ENCODE measurements around the gene RSPH1. TPM values are rescaled to one million over a fixed set of nuclear protein-coding genes. Genes with fewer than 3 reads are reported as not detected.

The RSPH1 gene
- total and polyA plus RNA-seq, 8 donors, result 0.37 to 8.9 (median 1.8) TPM; not detected in 1

- no peaks in the 10 kb centered on the region for H3K9me3 ChIP-seq
- H3K4me1 ChIP-seq, result peaks cover 0 to 4% (median 1%) of the 10 kb centered on the region in 4 donors
- no peak for TF ChIP-seq EP300 (IDR thresholded peaks at IDR 0.05)
- no peak for TF ChIP-seq POLR2A (IDR thresholded peaks at IDR 0.05)
- no peak for TF ChIP-seq POLR2AphosphoS5 (IDR thresholded peaks at IDR 0.05)
- TF ChIP-seq, protein P1, sequence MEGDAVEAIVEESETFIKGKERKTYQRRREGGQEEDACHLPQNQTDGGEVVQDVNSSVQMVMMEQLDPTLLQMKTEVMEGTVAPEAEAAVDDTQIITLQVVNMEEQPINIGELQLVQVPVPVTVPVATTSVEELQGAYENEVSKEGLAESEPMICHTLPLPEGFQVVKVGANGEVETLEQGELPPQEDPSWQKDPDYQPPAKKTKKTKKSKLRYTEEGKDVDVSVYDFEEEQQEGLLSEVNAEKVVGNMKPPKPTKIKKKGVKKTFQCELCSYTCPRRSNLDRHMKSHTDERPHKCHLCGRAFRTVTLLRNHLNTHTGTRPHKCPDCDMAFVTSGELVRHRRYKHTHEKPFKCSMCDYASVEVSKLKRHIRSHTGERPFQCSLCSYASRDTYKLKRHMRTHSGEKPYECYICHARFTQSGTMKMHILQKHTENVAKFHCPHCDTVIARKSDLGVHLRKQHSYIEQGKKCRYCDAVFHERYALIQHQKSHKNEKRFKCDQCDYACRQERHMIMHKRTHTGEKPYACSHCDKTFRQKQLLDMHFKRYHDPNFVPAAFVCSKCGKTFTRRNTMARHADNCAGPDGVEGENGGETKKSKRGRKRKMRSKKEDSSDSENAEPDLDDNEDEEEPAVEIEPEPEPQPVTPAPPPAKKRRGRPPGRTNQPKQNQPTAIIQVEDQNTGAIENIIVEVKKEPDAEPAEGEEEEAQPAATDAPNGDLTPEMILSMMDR (IDR thresholded peaks at IDR 0.05), result no peak
- H3K27me3 ChIP-seq, result peaks cover 0 to 8% (median 0%) of the 10 kb centered on the region in 3 donors
- H3K36me3 ChIP-seq, result no peaks in the 10 kb centered on the region
- no peak overlapping the region for H3K4me3 ChIP-seq
- 57 to 77% (median 69%) methylated on average over 18 of the region's 18 CpGs for WGBS, 5 donors
- DNase-seq, result peak in 1 of 2 donors; percentile 51
- intact Hi-C loops (cut with DNase I; ENCODE audit: low total_unique reads), result no loop called here
- H3K27ac ChIP-seq, result no peak overlapping the region
Observed at GRCh38 chr21:42453224-42453985, 42.6 kb downstream of the RSPH1 start.

DNA sequence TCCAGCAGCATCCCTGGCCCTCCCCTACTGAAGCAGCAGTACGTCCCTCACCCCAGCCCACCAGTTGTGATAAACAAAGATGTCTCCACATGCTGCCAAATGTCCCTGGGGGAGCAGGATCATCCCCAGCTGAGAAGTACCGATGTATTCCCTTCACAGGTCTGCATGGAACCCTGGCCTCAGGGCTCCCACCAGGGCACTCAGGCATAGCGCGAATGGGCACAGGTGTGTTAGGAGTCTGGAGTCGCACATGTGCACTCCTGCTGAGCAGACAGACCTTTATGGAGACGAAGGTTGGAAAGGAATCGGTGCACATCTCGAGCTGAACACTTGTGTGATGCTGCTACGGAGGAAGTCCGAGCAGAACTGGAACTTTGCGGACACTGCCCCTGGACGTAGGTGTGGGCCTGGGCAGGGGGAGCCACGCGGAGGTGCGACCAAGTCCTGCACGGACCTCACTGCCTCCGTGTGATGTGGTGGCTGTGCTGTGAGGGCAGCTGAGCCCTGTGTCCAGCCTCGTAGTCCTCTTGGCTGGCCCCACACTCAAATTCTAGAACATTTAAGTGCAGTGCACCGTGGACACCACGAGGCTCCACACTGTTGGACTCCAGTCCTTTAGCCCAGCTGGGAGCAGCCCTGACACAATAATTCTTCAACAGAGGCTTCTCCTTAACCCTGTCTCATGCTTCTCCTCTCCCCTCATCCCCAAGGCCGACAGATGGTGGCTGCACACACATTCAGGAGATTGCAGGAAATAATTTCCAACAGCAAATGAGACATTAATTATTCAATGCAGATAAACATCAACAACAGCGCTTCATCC is 43.4 kb downstream of the RSPH1 start:
- Histone ChIP-seq H3K9me3 (no peaks in the 10 kb centered on the region), H3K36me3 (no peaks in the 10 kb centered on the region), H3K4me3 (no peak overlapping the region), H3K27me3 (peaks cover 0 to 8% (median 0%) of the 10 kb centered on the region in 3 donors), H3K27ac (no peak overlapping the region), H3K4me1 (peaks cover 0 to 4% (median 0%) of the 10 kb centered on the region in 4 donors)
- intact Hi-C loops (cut with DNase I; ENCODE audit: low total_unique reads), result no loop called here
- 83 to 89% (median 87%) methylated on average over 17 to 22 of the region's 22 CpGs for WGBS, 5 donors
- DNase-seq, result no peak
- TF ChIP-seq, protein P1 (IDR thresholded peaks at IDR 0.05), result no peak

- 92 to 96% (median 95%) methylated on average over 9 of the region's 9 CpGs for WGBS, 5 donors
- TF ChIP-seq POLR2AphosphoS5 (IDR thresholded peaks at IDR 0.05), result no peak
- no peak for TF ChIP-seq POLR2A (IDR thresholded peaks at IDR 0.05)
- TF ChIP-seq EP300 (IDR thresholded peaks at IDR 0.05), result no peak
- Histone ChIP-seq H3K27ac (no peak overlapping the region), H3K4me3 (no peak overlapping the region), H3K9me3 (no peaks in the 10 kb centered on the region), H3K4me1 (peaks cover 0 to 4% (median 0%) of the 10 kb centered on the region in 4 donors), H3K36me3 (no peaks in the 10 kb centered on the region), H3K27me3 (peaks cover 0 to 8% (median 0%) of the 10 kb centered on the region in 3 donors)
- intact Hi-C loops (cut with DNase I; ENCODE audit: low total_unique reads), result no loop called here
- DNase-seq, result no peak
Observed at GRCh38 chr21:42451941-42452340, 44.1 kb downstream of the RSPH1 start.

DNA sequence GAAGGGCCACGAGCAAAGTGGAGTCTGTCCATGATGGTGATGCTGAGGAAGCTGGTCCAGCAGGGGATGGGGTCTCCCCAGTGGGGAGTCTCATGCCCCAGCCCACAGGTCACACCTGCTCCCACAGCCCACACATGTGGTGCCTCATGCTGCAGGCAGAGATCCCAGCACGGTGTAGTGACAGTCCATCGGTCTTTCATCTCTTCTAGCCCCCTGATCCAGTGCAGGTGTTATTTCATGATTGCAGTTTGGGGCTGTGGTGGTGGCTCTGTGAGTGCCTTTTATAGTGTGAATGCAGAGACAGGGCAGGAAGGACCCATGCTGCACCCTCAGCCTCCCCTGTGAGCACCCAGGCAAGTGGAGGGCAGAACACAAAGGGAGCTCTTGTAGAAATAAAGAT is 47.3 kb downstream of the RSPH1 start:
- H3K27ac ChIP-seq, result no peak overlapping the region
- 78 to 90% (median 87%) methylated on average over 2 to 3 of the region's 3 CpGs for WGBS, 5 donors
- H3K4me3 ChIP-seq, result no peak overlapping the region
- TF ChIP-seq EP300 (IDR thresholded peaks at IDR 0.05) (no peak), POLR2AphosphoS5 (IDR thresholded peaks at IDR 0.05) (no peak)
- peaks cover 0 to 22% (median 0%) of the 10 kb centered on the region in 3 donors for H3K27me3 ChIP-seq
- H3K4me1 ChIP-seq, result peaks cover 0 to 4% (median 0%) of the 10 kb centered on the region in 4 donors
- no peaks in the 10 kb centered on the region for H3K9me3 ChIP-seq
- DNase-seq, result no peak
- no peaks in the 10 kb centered on the region for H3K36me3 ChIP-seq
- intact Hi-C loops (cut with DNase I; ENCODE audit: low total_unique reads), result loop anchor here (10.0 kb wide), 3 partner anchors 104 to 294 kb away; no protein-coding TSS in a partner anchor

DNA sequence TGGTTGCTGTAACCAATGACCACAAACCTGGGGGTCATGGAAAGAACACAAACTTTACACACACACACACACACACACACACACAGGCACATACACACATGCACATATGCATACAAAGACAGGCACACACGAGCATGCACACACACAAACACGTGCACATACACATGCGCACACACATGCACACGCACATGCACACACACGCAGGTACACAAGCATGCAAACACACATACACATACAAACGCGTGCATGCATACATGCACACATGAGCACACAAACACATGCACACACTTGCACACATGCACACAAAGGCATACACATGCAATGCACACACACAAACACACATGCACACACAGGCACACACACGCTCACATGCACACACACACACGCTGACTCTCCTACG is 48.3 kb downstream of the RSPH1 start:
- H3K9me3 ChIP-seq, result no peaks in the 10 kb centered on the region
- peaks cover 0 to 4% (median 0%) of the 10 kb centered on the region in 4 donors for H3K4me1 ChIP-seq
- 86 to 93% (median 93%) methylated on average over 9 to 10 of the region's 10 CpGs for WGBS, 5 donors
- no peak overlapping the region for H3K27ac ChIP-seq
- H3K27me3 ChIP-seq, result peaks cover 0 to 18% (median 0%) of the 10 kb centered on the region in 3 donors
- H3K36me3 ChIP-seq, result no peaks in the 10 kb centered on the region
- TF ChIP-seq EP300 (IDR thresholded peaks at IDR 0.05), result no peak
- no peak for TF ChIP-seq POLR2A (IDR thresholded peaks at IDR 0.05)
- no peak for TF ChIP-seq POLR2AphosphoS5 (IDR thresholded peaks at IDR 0.05)
- TF ChIP-seq, protein P1 (IDR thresholded peaks at IDR 0.05), result no peak
- H3K4me3 ChIP-seq, result no peak overlapping the region
- intact Hi-C loops (cut with DNase I; ENCODE audit: low total_unique reads), result loop anchor here (10.0 kb wide), 3 partner anchors 103 to 293 kb away; no protein-coding TSS in a partner anchor
- no peak for DNase-seq
